Measurements from ENCODE around the gene OR2A25.

OR2A25 gene

DNA sequence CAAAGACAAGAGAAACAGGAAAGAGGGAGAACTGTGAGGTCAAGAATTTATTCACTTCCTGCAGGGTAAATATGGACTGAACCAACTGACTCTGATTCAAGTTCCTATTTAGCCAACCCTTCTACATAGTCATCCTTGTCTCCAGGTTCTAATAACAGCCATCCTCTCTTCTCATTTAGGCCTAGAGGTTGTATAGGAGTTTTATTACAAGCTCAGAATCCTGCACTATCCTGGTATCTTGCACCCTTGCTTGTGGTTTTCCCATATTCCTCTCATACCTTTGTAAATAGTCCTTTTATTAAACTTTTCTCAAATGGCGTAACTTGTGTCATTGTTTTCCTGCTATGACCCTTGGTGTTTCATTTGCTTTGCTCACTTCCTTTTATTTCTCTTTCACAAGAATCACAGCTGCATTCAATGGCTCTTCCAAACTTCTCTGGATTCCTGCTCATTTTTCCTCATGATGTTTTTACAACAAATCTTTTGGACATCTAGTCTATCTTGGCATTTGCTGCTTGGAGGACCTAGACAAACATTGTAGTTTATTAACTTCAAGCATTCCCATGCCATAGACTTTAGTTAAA lies 33.2 kb upstream of the OR2A25 start:
- Histone ChIP-seq H3K79me2 (ENCODE audit: insufficient read depth, low read depth) (no peaks in the 10 kb centered on the region), H3K36me3 (ENCODE audit: insufficient read depth) (no peaks in the 10 kb centered on the region), H3K4me3 (IDR thresholded peaks at IDR 0.05; ENCODE audit: insufficient read depth, low read depth, low read length) (no peak overlapping the region), H4K20me1 (ENCODE audit: insufficient read depth) (no peaks in the 10 kb centered on the region), H3K27me3 (ENCODE audit: insufficient read depth, low read depth) (no peaks in the 10 kb centered on the region), H3K4me2 (no peak overlapping the region), H2AFZ (ENCODE audit: low read depth) (no peak overlapping the region), H3K9ac (no peak overlapping the region), H3K4me1 (ENCODE audit: low read depth, poor library complexity, severe bottlenecking) (no peaks in the 10 kb centered on the region), H3K27ac (no peak overlapping the region)
- TF ChIP-seq, protein P1, sequence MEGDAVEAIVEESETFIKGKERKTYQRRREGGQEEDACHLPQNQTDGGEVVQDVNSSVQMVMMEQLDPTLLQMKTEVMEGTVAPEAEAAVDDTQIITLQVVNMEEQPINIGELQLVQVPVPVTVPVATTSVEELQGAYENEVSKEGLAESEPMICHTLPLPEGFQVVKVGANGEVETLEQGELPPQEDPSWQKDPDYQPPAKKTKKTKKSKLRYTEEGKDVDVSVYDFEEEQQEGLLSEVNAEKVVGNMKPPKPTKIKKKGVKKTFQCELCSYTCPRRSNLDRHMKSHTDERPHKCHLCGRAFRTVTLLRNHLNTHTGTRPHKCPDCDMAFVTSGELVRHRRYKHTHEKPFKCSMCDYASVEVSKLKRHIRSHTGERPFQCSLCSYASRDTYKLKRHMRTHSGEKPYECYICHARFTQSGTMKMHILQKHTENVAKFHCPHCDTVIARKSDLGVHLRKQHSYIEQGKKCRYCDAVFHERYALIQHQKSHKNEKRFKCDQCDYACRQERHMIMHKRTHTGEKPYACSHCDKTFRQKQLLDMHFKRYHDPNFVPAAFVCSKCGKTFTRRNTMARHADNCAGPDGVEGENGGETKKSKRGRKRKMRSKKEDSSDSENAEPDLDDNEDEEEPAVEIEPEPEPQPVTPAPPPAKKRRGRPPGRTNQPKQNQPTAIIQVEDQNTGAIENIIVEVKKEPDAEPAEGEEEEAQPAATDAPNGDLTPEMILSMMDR (conservative IDR thresholded peaks at IDR 0.05; ENCODE audit: low read depth, low read length), result no peak

DNA sequence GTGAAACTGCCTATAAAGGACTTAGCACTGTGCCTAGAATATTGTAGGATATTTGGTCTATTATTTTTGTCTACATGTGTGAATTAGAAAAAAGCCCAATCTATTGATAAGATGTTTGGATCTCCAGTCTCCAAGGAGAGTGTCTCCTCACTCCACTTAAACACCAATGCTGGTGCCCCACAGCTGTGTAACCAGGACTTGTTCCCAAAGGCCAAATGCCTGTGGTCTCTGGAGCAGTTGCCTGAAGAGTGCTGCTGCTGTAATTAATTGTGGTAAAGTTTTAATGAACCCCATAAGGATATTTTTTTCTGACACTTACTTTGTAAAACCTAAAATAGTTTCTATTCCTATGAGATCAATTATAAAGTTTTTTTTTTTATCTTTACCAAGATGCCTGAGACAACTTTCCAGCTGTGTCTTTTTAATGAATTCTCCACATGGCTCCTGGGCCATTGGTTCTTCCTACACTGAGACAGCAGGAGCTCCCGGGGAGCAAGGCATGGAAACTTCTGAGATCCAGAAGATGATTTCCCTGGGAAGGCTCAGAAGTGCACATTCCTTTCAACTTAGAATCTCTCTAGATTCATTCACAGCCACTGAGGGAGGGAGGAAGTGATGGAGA lies 32.1 kb upstream of the OR2A25 start:
- Histone ChIP-seq H3K9ac (no peak overlapping the region), H3K27me3 (ENCODE audit: insufficient read depth, low read depth) (no peaks in the 10 kb centered on the region), H3K36me3 (ENCODE audit: insufficient read depth) (no peaks in the 10 kb centered on the region), H3K4me1 (ENCODE audit: low read depth, poor library complexity, severe bottlenecking) (no peaks in the 10 kb centered on the region), H3K79me2 (ENCODE audit: insufficient read depth, low read depth) (no peaks in the 10 kb centered on the region), H3K27ac (no peak overlapping the region), H3K4me2 (no peak overlapping the region), H4K20me1 (ENCODE audit: insufficient read depth) (no peaks in the 10 kb centered on the region), H3K4me3 (IDR thresholded peaks at IDR 0.05; ENCODE audit: insufficient read depth, low read depth, low read length) (no peak overlapping the region), H2AFZ (ENCODE audit: low read depth) (no peak overlapping the region)
- TF ChIP-seq, protein P1 (conservative IDR thresholded peaks at IDR 0.05; ENCODE audit: low read depth, low read length), result no peak

DNA sequence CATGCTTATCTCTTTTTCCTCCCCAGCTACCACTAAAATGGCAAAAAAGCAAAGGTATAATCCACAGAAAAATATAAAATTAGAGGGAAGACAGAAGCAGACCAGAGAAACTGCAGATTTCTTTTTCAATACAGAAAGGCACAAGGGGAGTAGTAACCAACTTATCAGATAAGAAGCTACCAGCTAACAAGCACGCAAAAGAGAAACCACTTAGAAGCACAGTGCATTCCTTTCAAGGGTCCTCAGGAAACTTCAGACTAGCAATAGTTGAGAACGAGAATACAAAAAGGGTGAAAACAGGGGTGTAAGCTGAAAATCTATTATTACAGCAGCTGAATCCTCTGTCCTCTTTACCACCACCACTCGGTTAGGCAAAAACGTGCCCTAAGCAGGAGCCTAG lies 30.7 kb upstream of the OR2A25 start:
- Histone ChIP-seq H4K20me1 (ENCODE audit: insufficient read depth) (no peaks in the 10 kb centered on the region), H3K4me2 (no peak overlapping the region), H3K79me2 (ENCODE audit: insufficient read depth, low read depth) (no peaks in the 10 kb centered on the region), H3K27me3 (ENCODE audit: insufficient read depth, low read depth) (no peaks in the 10 kb centered on the region), H3K36me3 (ENCODE audit: insufficient read depth) (no peaks in the 10 kb centered on the region), H2AFZ (ENCODE audit: low read depth) (no peak overlapping the region), H3K4me3 (IDR thresholded peaks at IDR 0.05; ENCODE audit: insufficient read depth, low read depth, low read length) (no peak overlapping the region), H3K4me1 (ENCODE audit: low read depth, poor library complexity, severe bottlenecking) (no peaks in the 10 kb centered on the region), H3K27ac (no peak overlapping the region), H3K9ac (no peak overlapping the region)
- TF ChIP-seq, protein P1 (conservative IDR thresholded peaks at IDR 0.05; ENCODE audit: low read depth, low read length), result no peak

DNA sequence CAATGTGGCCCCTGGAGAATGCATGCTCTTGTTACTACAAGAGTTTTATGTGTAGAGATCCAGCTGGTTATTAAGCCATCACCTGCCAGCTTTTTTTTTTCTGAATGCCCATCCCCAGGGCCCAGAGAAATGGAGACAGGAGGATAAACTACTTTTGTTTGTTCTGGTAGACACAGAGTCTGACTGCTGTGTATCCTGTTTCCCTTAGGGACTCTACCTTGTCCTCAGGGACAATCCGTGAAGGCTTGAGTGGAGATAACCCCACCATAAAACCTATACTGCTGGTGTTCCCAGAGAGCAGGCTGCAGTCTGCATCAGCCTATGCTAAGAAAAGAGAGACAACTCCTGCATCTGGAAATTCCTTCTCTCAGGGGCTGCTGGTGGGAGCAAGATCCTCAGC lies 21.0 kb upstream of the OR2A25 start, which contains the start of gene OR2A5:
Gene OR2A5 (plus strand): TSS at position 301 of the 400 bp plus-strand sequence. CDS start 1,454 bp downstream, outside the sequence.
- Histone ChIP-seq H4K20me1 (ENCODE audit: insufficient read depth) (no peaks in the 10 kb centered on the region), H3K4me1 (ENCODE audit: low read depth, poor library complexity, severe bottlenecking) (no peaks in the 10 kb centered on the region), H3K4me2 (no peak within 1 kb of the TSS), H3K27me3 (ENCODE audit: insufficient read depth, low read depth) (no peaks in the 10 kb centered on the region), H3K36me3 (ENCODE audit: insufficient read depth) (no peaks in the 10 kb centered on the region), H2AFZ (ENCODE audit: low read depth) (no peak within 1 kb of the TSS), H3K4me3 (IDR thresholded peaks at IDR 0.05; ENCODE audit: insufficient read depth, low read depth, low read length) (no peak within 1 kb of the TSS), H3K9ac (no peak within 1 kb of the TSS), H3K27ac (no peak within 1 kb of the TSS), H3K79me2 (ENCODE audit: insufficient read depth, low read depth) (no peaks in the 10 kb centered on the region)
- TF ChIP-seq, protein P1 (conservative IDR thresholded peaks at IDR 0.05; ENCODE audit: low read depth, low read length), result no peak
